Activated naive CD4-positive, alpha-beta T cell (primary cell): ENCODE results near the gene TBCD.
"Not testable (repeated sequence)": the region's sequence is repeated elsewhere in the genome, so short reads cannot be mapped to it uniquely, and the experiment has no call there.

Experiments
- DNase-seq, 4 experiments: peaks; one replicate each; lab custom pipeline; 2025; lab: John Stamatoyannopoulos, UW

The TBCD gene

GRCh38 chr17:82729479-82730260 lies 22.2 kb upstream of the TBCD start:
- no peak for DNase-seq

- DNase-seq: no peak
Measured at GRCh38 chr17:82732118-82732743, 19.6 kb upstream of the TBCD start.

GRCh38 chr17:82734987-82735866 lies 16.6 kb upstream of the TBCD start, which contains the start of gene FN3K:
FN3K (plus strand) TSS chr17:82735615; CDS start chr17:82735637, 22 bp downstream.
- peak in 1 of 4 experiments; percentile 46 for DNase-seq

- no peak for DNase-seq
Measured at GRCh38 chr17:82736511-82737185, 15.2 kb upstream of the TBCD start.

GRCh38 chr17:82737967-82738877 lies 13.6 kb upstream of the TBCD start:
- no peak for DNase-seq

- no peak for DNase-seq
Measured at GRCh38 chr17:82740906-82741759, 10.7 kb upstream of the TBCD start.

- DNase-seq: no peak
Measured at GRCh38 chr17:82743344-82744219, 8.3 kb upstream of the TBCD start.

- DNase-seq: not testable (repeated sequence)
Measured at GRCh38 chr17:82744736-82745135, 7.1 kb upstream of the TBCD start.

- no peak for DNase-seq
Measured at GRCh38 chr17:82745524-82745923, 6.3 kb upstream of the TBCD start.

GRCh38 chr17:82748756-82749155 lies 3.1 kb upstream of the TBCD start:
- no peak for DNase-seq

GRCh38 chr17:82750241-82750908 lies 1.5 kb upstream of the TBCD start:
- no peak for DNase-seq

- no peak for DNase-seq
Measured at GRCh38 chr17:82751171-82751570, 694 bp upstream of the TBCD start.

- no peak for DNase-seq
Measured at GRCh38 chr17:82752371-82753200, 721 bp downstream of the TBCD start.

GRCh38 chr17:82753201-82753464 lies 1.3 kb downstream of the TBCD start:
- no peak for DNase-seq

- no peak for DNase-seq
Measured at GRCh38 chr17:82754297-82755208, 2.7 kb downstream of the TBCD start.

- no peak for DNase-seq
Measured at GRCh38 chr17:82756166-82756565, 4.3 kb downstream of the TBCD start.

GRCh38 chr17:82765371-82765770 lies 13.5 kb downstream of the TBCD start:
- no peak for DNase-seq
